Colonic mucosa (tissue), 4 donors: ENCODE results near the gene VSX1. TPM values are rescaled to one million over a fixed set of nuclear protein-coding genes. Genes with fewer than 3 reads are reported as not detected.

ENCODE experiments used
- DNase-seq: peaks from one replicate; pipeline ENCODE4 v3.0.0-alpha.2; 2020
- H3K27ac ChIP-seq: fragments of 200-600 bp; one replicate; pipeline ENCODE4 v1.8.0; 2021
- H3K27me3 ChIP-seq: fragments of 200-600 bp; one replicate; pipeline ENCODE4 v1.8.0; 2021
- H3K36me3 ChIP-seq: fragments of 200-600 bp; one replicate; pipeline ENCODE4 v1.8.0; 2021
- H3K4me1 ChIP-seq: fragments of 200-600 bp; one replicate; pipeline ENCODE4 v1.8.0; 2021; ENCODE audit warnings: mild to moderate bottlenecking
- H3K4me3 ChIP-seq: fragments of 200-600 bp; one replicate; pipeline ENCODE4 v1.8.0; 2021
- H3K9ac ChIP-seq, 2 donors: one replicate each; pipeline ENCODE4 v1.7.0; 2013; ENCODE audit warnings: control low read depth in 2 of 2, low read depth in 2 of 2, low read length in 2 of 2
- H3K9me3 ChIP-seq: fragments of 200-600 bp; one replicate; pipeline ENCODE4 v1.8.0; 2021
- intact Hi-C: fragments of 100-400 bp; cut with DNase I; formaldehyde crosslinking; loops from one replicate; pipeline ENCODE4 v1.14.1; 2022
- total RNA-seq, 2 donors: library from RNA; stranded (reverse); fragmentation: NEBNext Ultra II Directional in 1 of 2; extraction: Animal tissue kit (Norgen Biotek cat#: 25700) in 1 of 2; gene quantifications; one replicate each; pipeline ENCODE4 v1.2.1, GENCODE V29; 2021
- TF ChIP-seq, protein P1 (sequence below): fragments of 200-600 bp; IDR thresholded peaks from one replicate; pipeline ENCODE4 v1.8.0; 2022; ENCODE audit warnings: antibody characterized with exemption, mild to moderate bottlenecking
- donor health status: healthy.
- donor health status: DM: no; HTN: no; CAD: no.
- donor health status: DM: no; HTN: no; CAD: no.

The VSX1 gene
- total RNA-seq, 2 donors from 2014 or later, result not detected

DNA sequence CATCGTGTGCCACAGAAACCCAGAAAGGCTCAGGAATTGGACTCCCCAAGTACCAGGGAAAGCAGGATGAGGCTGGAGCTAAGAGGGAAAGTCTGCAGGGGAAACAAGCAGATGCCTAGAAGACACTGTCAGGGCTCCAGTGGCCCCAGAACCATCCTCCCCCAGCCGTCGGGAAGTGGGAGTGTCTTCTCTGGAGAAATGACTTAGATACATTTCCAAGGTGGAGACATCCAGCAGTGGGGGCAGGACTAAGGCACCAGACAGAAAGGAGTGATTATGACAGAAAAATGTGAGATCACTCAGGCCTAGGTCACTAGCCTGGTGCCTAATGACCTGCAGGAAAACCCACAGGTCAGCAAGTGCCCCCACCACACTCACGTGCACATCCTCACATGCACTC lies 36.0 kb upstream of the VSX1 start:
- TF ChIP-seq, protein P1, sequence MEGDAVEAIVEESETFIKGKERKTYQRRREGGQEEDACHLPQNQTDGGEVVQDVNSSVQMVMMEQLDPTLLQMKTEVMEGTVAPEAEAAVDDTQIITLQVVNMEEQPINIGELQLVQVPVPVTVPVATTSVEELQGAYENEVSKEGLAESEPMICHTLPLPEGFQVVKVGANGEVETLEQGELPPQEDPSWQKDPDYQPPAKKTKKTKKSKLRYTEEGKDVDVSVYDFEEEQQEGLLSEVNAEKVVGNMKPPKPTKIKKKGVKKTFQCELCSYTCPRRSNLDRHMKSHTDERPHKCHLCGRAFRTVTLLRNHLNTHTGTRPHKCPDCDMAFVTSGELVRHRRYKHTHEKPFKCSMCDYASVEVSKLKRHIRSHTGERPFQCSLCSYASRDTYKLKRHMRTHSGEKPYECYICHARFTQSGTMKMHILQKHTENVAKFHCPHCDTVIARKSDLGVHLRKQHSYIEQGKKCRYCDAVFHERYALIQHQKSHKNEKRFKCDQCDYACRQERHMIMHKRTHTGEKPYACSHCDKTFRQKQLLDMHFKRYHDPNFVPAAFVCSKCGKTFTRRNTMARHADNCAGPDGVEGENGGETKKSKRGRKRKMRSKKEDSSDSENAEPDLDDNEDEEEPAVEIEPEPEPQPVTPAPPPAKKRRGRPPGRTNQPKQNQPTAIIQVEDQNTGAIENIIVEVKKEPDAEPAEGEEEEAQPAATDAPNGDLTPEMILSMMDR, result no peak
- no peaks in the 10 kb centered on the region for H3K36me3 ChIP-seq
- H3K27me3 ChIP-seq, result no peaks in the 10 kb centered on the region
- H3K9ac ChIP-seq, result no peak overlapping the region
- intact Hi-C loops, result no loop called here
- H3K4me1 ChIP-seq, result no peaks in the 10 kb centered on the region
- no peak overlapping the region for H3K27ac ChIP-seq
- no peaks in the 10 kb centered on the region for H3K9me3 ChIP-seq
- H3K4me3 ChIP-seq, result no peak overlapping the region
- DNase-seq, result no peak

DNA sequence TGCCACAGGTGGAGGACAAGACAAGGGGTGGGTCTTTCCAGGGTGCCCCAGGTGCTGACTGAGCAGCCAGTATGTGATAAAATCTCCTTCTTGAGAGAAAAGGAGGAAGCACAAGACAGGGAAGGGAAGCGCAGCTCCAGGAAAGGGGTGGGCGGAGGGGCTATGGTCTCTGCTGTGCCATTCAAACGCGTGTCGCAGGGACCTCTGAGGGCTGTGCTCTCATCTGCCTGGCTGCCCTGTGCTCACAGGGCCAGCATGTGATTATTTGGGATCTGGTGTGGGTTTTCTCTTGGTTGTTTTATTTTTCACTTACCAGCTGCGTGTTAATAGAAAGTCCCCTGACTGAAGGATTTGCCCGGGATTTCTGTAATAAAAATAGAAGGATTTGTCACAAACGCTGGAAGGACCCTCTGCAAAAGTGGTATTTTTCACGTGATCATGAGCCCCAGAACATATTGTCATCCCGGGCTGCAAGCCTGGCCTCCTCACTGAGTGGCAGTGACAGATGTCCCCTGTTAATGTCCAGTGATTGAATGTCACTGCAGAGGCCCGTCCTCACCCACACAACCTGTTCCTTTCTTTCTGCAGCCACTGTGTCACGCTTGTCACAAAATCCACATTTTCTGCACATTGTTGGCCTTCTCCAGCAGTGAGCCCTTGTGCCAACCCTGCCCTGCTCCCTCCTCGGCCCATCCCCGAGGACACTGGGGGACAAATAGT lies 35.0 kb upstream of the VSX1 start:
- no peaks in the 10 kb centered on the region for H3K9me3 ChIP-seq
- H3K27ac ChIP-seq, result no peak overlapping the region
- H3K9ac ChIP-seq, result no peak overlapping the region
- no peaks in the 10 kb centered on the region for H3K4me1 ChIP-seq
- H3K4me3 ChIP-seq, result no peak overlapping the region
- intact Hi-C loops, result no loop called here
- no peaks in the 10 kb centered on the region for H3K36me3 ChIP-seq
- no peak for DNase-seq
- no peaks in the 10 kb centered on the region for H3K27me3 ChIP-seq
- TF ChIP-seq, protein P1, result no peak

- H3K4me1 ChIP-seq, result no peaks in the 10 kb centered on the region
- H3K9me3 ChIP-seq, result no peaks in the 10 kb centered on the region
- intact Hi-C loops, result no loop called here
- H3K9ac ChIP-seq, result no peak overlapping the region
- no peak for DNase-seq
- H3K4me3 ChIP-seq, result no peak overlapping the region
- H3K27ac ChIP-seq, result no peak overlapping the region
- no peaks in the 10 kb centered on the region for H3K27me3 ChIP-seq
- TF ChIP-seq, protein P1, result no peak
- H3K36me3 ChIP-seq, result no peaks in the 10 kb centered on the region
Observed at GRCh38 chr20:25103526-25103925, 21.6 kb upstream of the VSX1 start.

- H3K27ac ChIP-seq, result no peak overlapping the region
- H3K4me3 ChIP-seq, result no peak overlapping the region
- intact Hi-C loops, result no loop called here
- no peak for DNase-seq
- H3K27me3 ChIP-seq, result no peaks in the 10 kb centered on the region
- H3K36me3 ChIP-seq, result no peaks in the 10 kb centered on the region
- no peaks in the 10 kb centered on the region for H3K4me1 ChIP-seq
- H3K9me3 ChIP-seq, result no peaks in the 10 kb centered on the region
- H3K9ac ChIP-seq, result no peak overlapping the region
- TF ChIP-seq, protein P1, result no peak
Observed at GRCh38 chr20:25100914-25101313, 19.0 kb upstream of the VSX1 start.

GRCh38 chr20:25099601-25100140 lies 17.7 kb upstream of the VSX1 start:
- no peak overlapping the region for H3K27ac ChIP-seq
- H3K9me3 ChIP-seq, result no peaks in the 10 kb centered on the region
- no peaks in the 10 kb centered on the region for H3K36me3 ChIP-seq
- intact Hi-C loops, result no loop called here
- H3K9ac ChIP-seq, result no peak overlapping the region
- DNase-seq, result no peak
- TF ChIP-seq, protein P1, result no peak
- no peaks in the 10 kb centered on the region for H3K4me1 ChIP-seq
- no peak overlapping the region for H3K4me3 ChIP-seq
- H3K27me3 ChIP-seq, result no peaks in the 10 kb centered on the region
